Endothelial cell of umbilical vein (primary cell): ENCODE measurements around the gene PLXNB1. TPM values are rescaled to one million over a fixed set of nuclear protein-coding genes. Genes with fewer than 3 reads are reported as not detected.

Experiments used
- BruUV-seq: library from RNA; stranded (reverse); fragments of 400-500 nt; replicated peaks from 2 replicates; lab custom pipeline; 2021; lab: Mats Ljungman, UMichigan
- CTCF ChIA-PET: fragments of 300-600, 350-600 bp; sonication (Branson Sonifier 250); formaldehyde crosslinking; loops from one replicate; lab custom pipeline; 2021; ENCODE audit warnings: antibody characterized with exemption, inconsistent platforms; lab: Charles Lee
- POLR2A ChIA-PET: fragments of 300-600, 350-600 bp; sonication (Branson Sonifier 250); formaldehyde crosslinking; loops from one replicate; lab custom pipeline; 2021; ENCODE audit warnings: antibody characterized with exemption, inconsistent platforms; lab: Charles Lee
- DNase-seq: peaks from one replicate; pipeline ENCODE4 v3.0.0-alpha.2; 2011; ENCODE audit warnings: low read depth, low spot score
- FAIRE-seq: peaks from 2 replicates; lab custom pipeline; 2011; peaks lifted over from hg19 to GRCh38; lab: Jason Lieb, UNC
- H2AFZ ChIP-seq: 2 replicates; pipeline ENCODE4 v1.6.0; 2012; ENCODE audit warnings: low read depth, low read length, control low read depth, inconsistent platforms
- H3K27ac ChIP-seq: 2 replicates; pipeline ENCODE4 v1.5.1; 2011; ENCODE audit warnings: low read depth, mild to moderate bottlenecking, control low read depth, low read length, moderate library complexity; ENCODE audit not compliant: insufficient read depth
- H3K27me3 ChIP-seq, 2 experiments: 2 replicates each; pipeline versions ENCODE4 v1.6.0 to v1.6.1; 2011; ENCODE audit warnings: low read length in 2 of 2, mixed read lengths in 1 of 2; ENCODE audit not compliant: control insufficient read depth in 2 of 2, insufficient read depth in 2 of 2
- H3K36me3 ChIP-seq, 2 experiments: 2 replicates in 1 of 2; 3 replicates in 1 of 2; pipeline ENCODE4 v1.5.1; 2011; ENCODE audit warnings: low read length in 2 of 2, mild to moderate bottlenecking in 1 of 2, moderate library complexity in 1 of 2; ENCODE audit not compliant: control insufficient read depth in 2 of 2, insufficient read depth in 2 of 2; ENCODE audit errors: extremely low read depth in 1 of 2
- H3K4me1 ChIP-seq: 3 replicates; pipeline ENCODE4 v1.5.1; 2011; ENCODE audit warnings: mild to moderate bottlenecking, low read length; ENCODE audit not compliant: control insufficient read depth, insufficient read depth; ENCODE audit errors: extremely low read depth
- H3K4me2 ChIP-seq: 2 replicates; pipeline ENCODE4 v1.6.1; 2011; ENCODE audit warnings: low read length, control low read depth, mixed read lengths; ENCODE audit not compliant: insufficient read depth
- H3K4me3 ChIP-seq, 3 experiments: fragments of 200-600 bp in 1 of 3; sonication (generic), shearing (Covaris generic) in 1 of 3; replicated peaks in 1 of 3; 2 replicates each; pipeline ENCODE4 v1.5.1; 2011 to 2016; ENCODE audit warnings: control low read depth in 3 of 3, low read length in 3 of 3, mild to moderate bottlenecking in 2 of 3, inconsistent platforms in 1 of 3, low read depth in 1 of 3, moderate library complexity in 1 of 3; ENCODE audit not compliant: insufficient read depth in 1 of 3
- H3K79me2 ChIP-seq: 2 replicates; pipeline ENCODE4 v1.6.0; 2012; ENCODE audit warnings: low read length, inconsistent platforms; ENCODE audit not compliant: control insufficient read depth, insufficient read depth
- H3K9ac ChIP-seq: replicated peaks from 2 replicates; pipeline ENCODE3; 2011; ENCODE audit warnings: low read length, control low read depth; ENCODE audit not compliant: insufficient read depth; ENCODE audit errors: extremely low read depth
- H3K9me1 ChIP-seq: replicated peaks from 3 replicates; pipeline ENCODE4 v1.6.0; 2011; ENCODE audit warnings: mild to moderate bottlenecking, low read length; ENCODE audit not compliant: control insufficient read depth, insufficient read depth; ENCODE audit errors: extremely low read depth
- H3K9me3 ChIP-seq: replicated peaks from 2 replicates; pipeline ENCODE4 v1.5.1; 2012; ENCODE audit warnings: low read length, inconsistent platforms; ENCODE audit not compliant: control insufficient read depth, insufficient read depth
- H4K20me1 ChIP-seq: replicated peaks from 2 replicates; pipeline ENCODE3; 2011; ENCODE audit warnings: mild to moderate bottlenecking, low read length; ENCODE audit not compliant: control insufficient read depth, insufficient read depth; ENCODE audit errors: extremely low read depth
- EZH2 ChIP-seq: IDR thresholded peaks from 2 replicates; pipeline ENCODE4 v1.6.1; 2012; ENCODE audit warnings: borderline replicate concordance, low read depth, mild to moderate bottlenecking, moderate library complexity, low read length, inconsistent platforms; ENCODE audit not compliant: severe bottlenecking
- FOS ChIP-seq: IDR thresholded peaks from 2 replicates; pipeline ENCODE4 v1.6.1; 2011; ENCODE audit warnings: mild to moderate bottlenecking, low read length, moderate library complexity, borderline replicate concordance; ENCODE audit not compliant: insufficient read depth
- GATA2 ChIP-seq: IDR thresholded peaks from 2 replicates; pipeline ENCODE4 v1.7.0; 2011; ENCODE audit warnings: low read depth, mild to moderate bottlenecking, moderate library complexity, mixed read lengths, low read length; ENCODE audit not compliant: insufficient read length, insufficient read depth
- JUN ChIP-seq: IDR thresholded peaks from 2 replicates; pipeline ENCODE4 v1.6.1; 2011; ENCODE audit warnings: borderline replicate concordance, low read depth; ENCODE audit not compliant: insufficient read length, insufficient read depth
- MYC ChIP-seq: IDR thresholded peaks from one replicate; pipeline ENCODE4 v1.6.1; 2011; ENCODE audit warnings: mild to moderate bottlenecking, low read depth, low read length
- POLR2A ChIP-seq: IDR thresholded peaks from 2 replicates; pipeline ENCODE4 v1.6.1; 2012; ENCODE audit warnings: low read depth, mild to moderate bottlenecking, control low read depth, low read length
- POLR2AphosphoS5 ChIP-seq: IDR thresholded peaks from 2 replicates; pipeline ENCODE4 v1.6.1; 2012; ENCODE audit warnings: low read depth, mild to moderate bottlenecking, control low read depth, low read length, moderate library complexity; ENCODE audit not compliant: insufficient read depth
- dilution Hi-C: fragments of 300-500 bp; cut with MboI; formaldehyde crosslinking; loops from one replicate; pipeline ENCODE4 v1.15.0; 2019; ENCODE audit warnings: low sequenced_read_pairs; ENCODE audit not compliant: extremely low pct_ligation_motif_present
- intact Hi-C: fragments of 100-400 bp; cut with micrococcal nuclease; formaldehyde crosslinking; loops from one replicate; pipeline ENCODE4 v1.10.0; 2022
- polyA plus RNA-seq, 4 experiments: library from polyadenylated mRNA; depleted of rRNA in 3 of 4; stranded (reverse) in 3 of 4; unstranded in 1 of 4; fragments of >200 nt; gene quantifications; 2 replicates each; pipeline versions ENCODE4 v1.2.1 to v1.2.3, GENCODE V29; 2011 to 2012; ENCODE audit warnings: missing spikeins in 1 of 4
- total RNA-seq: library from RNA; stranded (reverse); gene quantifications from 2 replicates; pipeline ENCODE4 v1.2.3, GENCODE V29; 2021

Gene PLXNB1
- total and polyA plus RNA-seq, 2 donors (not counting 3 experiments of a cell fraction or from before 2014, with no cell fraction given): 43.1 to 45.2 TPM

- DNase-seq (no peak), FAIRE-seq (no peak)
- Histone ChIP-seq H3K9me3 (no peaks in the 10 kb centered on the region), H3K4me3 (no peak overlapping the region), H3K4me2 (no peak overlapping the region), H3K79me2 (no peaks in the 10 kb centered on the region), H3K4me1 (no peaks in the 10 kb centered on the region), H3K9me1 (no peaks in the 10 kb centered on the region), H3K27me3 (no peaks in the 10 kb centered on the region), H2AFZ (no peak overlapping the region), H3K27ac (no peak overlapping the region), H3K9ac (no peak overlapping the region), H3K36me3 (peaks cover 0 to 10% of the 10 kb centered on the region in 2 experiments), H4K20me1 (no peaks in the 10 kb centered on the region)
- BruUV-seq: no TSS peak
- dilution Hi-C loops (no loop called here), intact Hi-C loops (no loop called here)
- ChIA-PET CTCF (interaction anchor here (0.5 to 3.8 kb wide), 2 partner anchors 15 to 147 kb away, joined by 3 to 41 read pairs; no protein-coding TSS in a partner anchor), POLR2A (interaction anchor here (1.4 kb wide), 1 partner anchor 8 kb away, joined by 3 read pairs; no protein-coding TSS in a partner anchor)
- no peak for TF ChIP-seq EZH2
Measured at GRCh38 chr3:48420561-48420960, 9.3 kb downstream of the PLXNB1 start.

DNA sequence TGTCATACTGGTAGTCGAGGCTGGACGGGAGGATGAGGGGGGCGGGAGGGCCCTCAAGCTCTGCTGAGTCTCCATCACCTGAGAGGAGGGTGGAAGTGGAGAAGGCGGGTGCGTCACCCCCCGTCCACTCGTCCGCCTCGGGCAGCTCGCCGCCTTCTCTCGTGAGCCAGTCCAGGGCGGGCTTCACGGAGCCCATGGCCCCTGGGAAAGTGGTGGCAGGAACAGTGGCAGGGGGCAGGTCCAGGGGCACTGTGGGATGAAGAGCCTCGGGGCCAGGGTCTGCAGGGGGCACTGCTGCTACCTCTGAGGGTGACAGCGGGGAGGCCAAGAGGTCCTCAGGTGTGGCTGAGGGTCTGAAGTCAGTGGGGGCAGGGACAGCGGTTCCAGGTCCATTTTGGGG, 10.3 kb downstream of the PLXNB1 start:
- no peak overlapping the region for H3K9ac ChIP-seq
- H3K36me3 ChIP-seq: peaks cover 0 to 16% of the 10 kb centered on the region in 2 experiments
- H3K4me1 ChIP-seq: no peaks in the 10 kb centered on the region
- no peak overlapping the region for H3K4me3 ChIP-seq
- intact Hi-C loops: no loop called here
- dilution Hi-C loops: no loop called here
- H3K27me3 ChIP-seq: no peaks in the 10 kb centered on the region
- H3K27ac ChIP-seq: no peak overlapping the region
- H4K20me1 ChIP-seq: no peaks in the 10 kb centered on the region
- no peaks in the 10 kb centered on the region for H3K9me1 ChIP-seq
- H2AFZ ChIP-seq: no peak overlapping the region
- TF ChIP-seq POLR2A (no peak), FOS (no peak), MYC (no peak), JUN (no peak), POLR2AphosphoS5 (no peak), GATA2 (no peak)
- H3K9me3 ChIP-seq: no peaks in the 10 kb centered on the region
- POLR2A ChIA-PET: no interaction called here
- BruUV-seq: no TSS peak
- H3K79me2 ChIP-seq: no peaks in the 10 kb centered on the region
- no peak for FAIRE-seq
- no peak for DNase-seq
- no peak overlapping the region for H3K4me2 ChIP-seq
- CTCF ChIA-PET: interaction anchor here (3.8 kb wide), 1 partner anchor 16 kb away, joined by 41 read pairs; no protein-coding TSS in a partner anchor
